Loucy (cell line): ENCODE results near the gene TXNIP.

Source experiments
- H2AFZ ChIP-seq: fragments of 200-600 bp; sonication (generic); 2 replicates; pipeline ENCODE4 v1.6.0; 2016; ENCODE audit warnings: antibody characterized with exemption, mild to moderate bottlenecking, low read length, moderate library complexity
- H3F3A ChIP-seq: fragments of 200-600 bp; 2 replicates; pipeline ENCODE4 v1.6.0; 2016; ENCODE audit warnings: antibody characterized with exemption, low read depth, mild to moderate bottlenecking
- H3K27me3 ChIP-seq: fragments of 200-600 bp; sonication (generic); 2 replicates; pipeline ENCODE4 v1.6.1; 2014; ENCODE audit warnings: low read length, mild to moderate bottlenecking; ENCODE audit not compliant: insufficient read depth, poor library complexity, severe bottlenecking
- H3K36me3 ChIP-seq: fragments of 200-600 bp; sonication (generic); 2 replicates; pipeline ENCODE4 v1.6.1; 2016; ENCODE audit warnings: low read length; ENCODE audit not compliant: insufficient read depth
- H3K4me1 ChIP-seq: fragments of 200-600 bp; sonication (generic); 2 replicates; pipeline ENCODE4 v1.5.1; 2014; ENCODE audit warnings: low read length, mild to moderate bottlenecking; ENCODE audit not compliant: insufficient read depth, poor library complexity, severe bottlenecking
- H3K4me2 ChIP-seq: fragments of 200-600 bp; sonication (generic); 2 replicates; pipeline ENCODE4 v1.6.0; 2014; ENCODE audit warnings: antibody characterized with exemption, low read length, low read depth, mild to moderate bottlenecking; ENCODE audit not compliant: poor library complexity, severe bottlenecking
- H3K4me3 ChIP-seq: fragments of 200-600 bp; sonication (generic); 2 replicates; pipeline ENCODE4 v1.5.1; 2014; ENCODE audit warnings: low read length, mild to moderate bottlenecking, mixed read lengths; ENCODE audit not compliant: poor library complexity, severe bottlenecking
- H3K79me2 ChIP-seq: fragments of 200-600 bp; sonication (generic); 2 replicates; pipeline ENCODE4 v1.6.1; 2014; ENCODE audit warnings: low read length; ENCODE audit not compliant: insufficient read depth
- H3K9ac ChIP-seq: fragments of 200-600 bp; sonication (generic); 2 replicates; pipeline ENCODE4 v1.6.0; 2014; ENCODE audit warnings: mild to moderate bottlenecking, low read depth, low read length, moderate library complexity; ENCODE audit not compliant: poor library complexity, severe bottlenecking
- H3K9me2 ChIP-seq: fragments of 200-600 bp; sonication (generic); replicated peaks from 2 replicates; pipeline ENCODE4 v1.6.1; 2016; ENCODE audit warnings: low read depth, low read length, mixed read lengths
- H3K9me3 ChIP-seq: fragments of 200-600 bp; sonication (generic); 2 replicates; pipeline ENCODE4 v1.6.1; 2014; ENCODE audit warnings: mild to moderate bottlenecking, antibody characterized with exemption, low read length, low read depth; ENCODE audit not compliant: insufficient read depth
- H4K20me1 ChIP-seq: fragments of 200-600 bp; sonication (generic); 2 replicates; pipeline ENCODE4 v1.6.0; 2014; ENCODE audit warnings: antibody characterized with exemption, low read length, mild to moderate bottlenecking; ENCODE audit not compliant: insufficient read depth, poor library complexity, severe bottlenecking
- CTCF ChIP-seq: fragments of 200-600 bp; sonication (generic); conservative IDR thresholded peaks from 2 replicates; pipeline ENCODE4 v1.5.1; 2014; ENCODE audit warnings: mild to moderate bottlenecking, antibody characterized with exemption, low read length
- EZH2phosphoT487 ChIP-seq: fragments of 200-600 bp; IDR thresholded peaks from 2 replicates; pipeline ENCODE4 v1.6.1; 2018; ENCODE audit warnings: antibody characterized with exemption, mild to moderate bottlenecking, moderate library complexity, borderline replicate concordance

The TXNIP gene

DNA sequence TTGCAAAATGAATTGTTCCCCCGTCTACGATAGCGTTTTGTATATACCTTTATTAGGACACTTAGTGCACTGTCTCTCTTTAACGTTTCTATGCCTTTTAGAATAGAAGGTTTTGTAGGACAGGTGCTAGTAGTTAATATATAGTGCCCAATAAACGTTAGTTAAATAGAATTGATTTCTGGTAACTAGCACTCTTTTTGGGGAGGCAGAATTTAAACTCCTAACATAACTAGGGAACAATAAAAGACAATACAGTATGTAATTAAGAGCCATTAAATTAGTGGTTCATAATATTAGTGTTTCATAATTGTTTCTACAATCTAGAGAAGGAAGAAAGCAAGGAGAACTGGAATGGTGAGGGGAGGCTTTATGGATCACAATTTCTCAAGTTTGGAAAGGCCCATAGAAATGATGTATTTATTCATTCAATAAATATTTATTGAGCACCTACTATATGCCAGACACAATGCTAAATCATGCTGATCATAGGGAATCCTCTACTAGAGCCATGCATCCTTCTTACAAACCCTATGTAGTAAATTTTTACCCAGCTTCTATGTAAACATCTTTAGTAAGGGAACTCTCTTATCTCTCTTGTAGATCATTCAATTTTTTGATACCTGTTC, 31.1 kb downstream of the TXNIP start:
- Histone ChIP-seq H3K4me2 (peak overlapping the region; percentile 83), H3K4me3 (peak overlapping the region; percentile 86), H3K9ac (peak overlapping the region; percentile 80), H3F3A (0 out of 2 replicates have a peak, but pooled peaks cover 8% of the 10 kb centered on the region), H3K9me2 (no peaks in the 10 kb centered on the region), H3K79me2 (peaks cover 38% of the 10 kb centered on the region; the same call in 1 of the 2 replicates), H2AFZ (peak overlapping the region; percentile 93), H3K9me3 (no peaks in the 10 kb centered on the region), H3K27me3 (no peaks in the 10 kb centered on the region), H4K20me1 (no peaks in the 10 kb centered on the region), H3K4me1 (peaks cover 24% of the 10 kb centered on the region), H3K36me3 (no peaks in the 10 kb centered on the region)
- TF ChIP-seq CTCF (no peak), EZH2phosphoT487 (no peak)

GRCh38 chr1:145964328-145965118, 31.9 kb downstream of the TXNIP start, which contains the start of the genes ANKRD34A and POLR3GL:
TSS of gene ANKRD34A (minus strand) at chr1:145964575. CDS start at chr1:145961759, 2,816 bp downstream.
TSS of gene POLR3GL (plus strand) at chr1:145964690. CDS start at chr1:145974866, 10,176 bp downstream.
- Histone ChIP-seq H3K4me3 (peak within 1 kb of the TSS; percentile 86), H3K79me2 (peaks cover 43% of the 10 kb centered on the region; the same call in 1 of the 2 replicates), H3K4me2 (peak within 1 kb of the TSS; percentile 83), H3K4me1 (peaks cover 31% of the 10 kb centered on the region), H2AFZ (peak within 1 kb of the TSS; percentile 93), H3K36me3 (no peaks in the 10 kb centered on the region), H4K20me1 (no peaks in the 10 kb centered on the region), H3K27me3 (no peaks in the 10 kb centered on the region), H3K9me2 (no peaks in the 10 kb centered on the region), H3K9ac (peak within 1 kb of the TSS; percentile 80), H3F3A (0 out of 2 replicates have a peak, but pooled peaks cover 8% of the 10 kb centered on the region), H3K9me3 (no peaks in the 10 kb centered on the region)
- TF ChIP-seq EZH2phosphoT487 (no peak), CTCF (no peak)

DNA sequence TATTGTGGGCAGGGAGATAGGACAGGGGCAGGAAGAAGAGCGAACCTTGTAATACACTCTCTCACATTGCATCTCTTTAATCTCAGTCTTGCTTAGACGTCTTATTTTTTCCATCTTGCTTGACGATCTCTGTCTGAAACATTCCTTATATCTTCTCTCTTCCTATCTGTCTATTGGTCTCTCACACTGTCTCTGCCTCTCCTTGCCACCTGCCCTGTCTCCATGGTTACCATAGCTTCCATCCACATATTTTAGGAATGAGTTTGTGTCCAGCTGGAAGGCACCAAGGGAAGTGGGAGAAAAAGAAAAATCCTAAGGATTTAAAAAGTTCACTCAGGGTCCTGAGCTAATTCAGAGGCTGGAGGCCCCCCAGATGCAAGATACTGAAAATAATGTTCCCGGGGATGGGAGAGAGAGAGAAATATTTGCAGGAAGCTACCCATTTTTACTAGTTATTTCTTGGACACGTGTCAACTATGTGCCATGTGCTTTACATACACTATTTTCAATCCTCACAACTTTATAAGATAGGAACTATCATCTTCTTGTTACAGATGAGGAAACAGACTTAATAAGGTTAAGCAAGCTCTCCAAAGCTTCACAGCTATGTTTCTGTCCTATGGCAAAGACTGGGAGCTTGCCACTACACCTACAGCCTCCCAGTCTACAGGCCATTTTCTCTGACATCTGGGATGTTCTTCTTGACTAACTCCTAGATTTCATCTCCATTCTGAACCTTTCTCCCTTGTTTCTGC, 32.9 kb downstream of the TXNIP start:
- Histone ChIP-seq H3K36me3 (no peaks in the 10 kb centered on the region), H3F3A (0 out of 2 replicates have a peak, but pooled peaks cover 8% of the 10 kb centered on the region), H3K4me2 (peak overlapping the region; percentile 83), H3K4me3 (peak overlapping the region; percentile 86), H3K9ac (peak overlapping the region; percentile 80), H3K9me2 (no peaks in the 10 kb centered on the region), H3K4me1 (peaks cover 42% of the 10 kb centered on the region), H3K79me2 (peaks cover 46% of the 10 kb centered on the region; the same call in 1 of the 2 replicates), H3K27me3 (no peaks in the 10 kb centered on the region), H2AFZ (no peak overlapping the region), H3K9me3 (no peaks in the 10 kb centered on the region), H4K20me1 (no peaks in the 10 kb centered on the region)
- TF ChIP-seq EZH2phosphoT487, result no peak
- TF ChIP-seq CTCF, result no peak
